Thyroid gland (tissue), 4 donors: ENCODE data around the gene GPR151. TPM values are rescaled to one million over a fixed set of nuclear protein-coding genes. Genes with fewer than 3 reads are reported as not detected.

Experiments
- DNase-seq, 2 donors: peaks; one replicate each; pipeline ENCODE4 v3.0.0-alpha.2; 2019
- H3K27ac ChIP-seq, 3 donors: fragments of 200-600 bp; sonication (generic); 1 replicate in 2 of 3; 2 replicates in 1 of 3; pipeline ENCODE4 v1.5.1; 2016 to 2019; ENCODE audit warnings: mild to moderate bottlenecking in 1 of 3, moderate library complexity in 1 of 3
- H3K27me3 ChIP-seq: fragments of 200-600 bp; sonication (generic); one replicate; pipeline ENCODE4 v1.5.1; 2019
- H3K36me3 ChIP-seq, 2 donors: fragments of 200-600 bp; sonication (generic); one replicate each; pipeline ENCODE4 v1.5.1; 2016 to 2019
- H3K4me1 ChIP-seq, 2 donors: fragments of 200-600 bp; sonication (generic); one replicate each; pipeline ENCODE4 v1.5.1; 2017 to 2019
- H3K4me3 ChIP-seq, 3 donors: fragments of 200-600 bp; sonication (generic); replicated peaks in 1 of 3; 1 replicate in 2 of 3; 2 replicates in 1 of 3; pipeline ENCODE4 v1.5.1; 2016; ENCODE audit warnings: mild to moderate bottlenecking in 1 of 3
- H3K9me3 ChIP-seq: fragments of 200-600 bp; sonication (generic); one replicate; pipeline ENCODE4 v1.5.1; 2017
- POLR2A ChIP-seq, 2 donors: fragments of 450-650 bp; IDR thresholded peaks; one replicate each; pipeline ENCODE4 v1.6.1; 2017; ENCODE audit warnings: antibody characterized with exemption in 2 of 2, mild to moderate bottlenecking in 2 of 2, moderate library complexity in 1 of 2
- WGBS, 2 donors: methylation state at CpG; one replicate each; pipeline ENCODE4 v1.1.5; 2017; 5-methylcytosine and 5-hydroxymethylcytosine counted together
- intact Hi-C: fragments of 100-400 bp; cut with DNase I; formaldehyde crosslinking; loops from one replicate; pipeline ENCODE4 v1.15.1; 2023
- total RNA-seq, 4 donors: library from RNA; depleted of rRNA; stranded (reverse); fragments of >200 nt; gene quantifications; one replicate each; pipeline ENCODE4 v1.2.3, GENCODE V29; 2016
- TF ChIP-seq, protein P1 (sequence below), 6 experiments: fragments of 200-600 bp in 3 of 6; fragments of 450-650 bp in 3 of 6; sonication (generic) in 3 of 6; IDR thresholded peaks; one replicate each; pipeline ENCODE4 v1.5.1; 2016 to 2019; ENCODE audit warnings: antibody characterized with exemption in 6 of 6, mild to moderate bottlenecking in 2 of 6, inconsistent platforms in 1 of 6, moderate library complexity in 1 of 6

Gene GPR151
- total RNA-seq, 4 donors from 2014 or later = not detected

DNA sequence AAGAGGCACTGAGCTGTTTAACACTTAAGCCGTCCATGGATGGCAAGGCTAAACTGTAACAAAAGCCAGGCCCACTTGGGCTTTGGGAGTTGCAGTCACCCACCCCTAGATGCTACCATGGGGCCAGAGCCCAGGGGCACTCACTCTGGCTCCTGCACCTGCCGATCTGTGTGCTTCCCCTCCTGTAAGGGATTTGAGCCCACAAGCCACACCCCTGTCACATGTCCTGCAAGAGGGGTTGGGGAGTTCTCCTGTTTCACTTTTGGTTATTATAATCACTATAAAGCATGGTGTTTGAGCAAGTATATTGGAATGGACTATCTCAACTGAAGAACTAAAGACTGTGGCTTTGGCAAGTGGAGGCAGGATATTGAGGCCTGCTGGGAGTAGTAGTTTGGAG is 14.0 kb upstream of the GPR151 start:
- 82 to 100% methylated on average over 2 of the region's 2 CpGs for WGBS, 2 donors
- no peak overlapping the region for H3K4me3 ChIP-seq

DNA sequence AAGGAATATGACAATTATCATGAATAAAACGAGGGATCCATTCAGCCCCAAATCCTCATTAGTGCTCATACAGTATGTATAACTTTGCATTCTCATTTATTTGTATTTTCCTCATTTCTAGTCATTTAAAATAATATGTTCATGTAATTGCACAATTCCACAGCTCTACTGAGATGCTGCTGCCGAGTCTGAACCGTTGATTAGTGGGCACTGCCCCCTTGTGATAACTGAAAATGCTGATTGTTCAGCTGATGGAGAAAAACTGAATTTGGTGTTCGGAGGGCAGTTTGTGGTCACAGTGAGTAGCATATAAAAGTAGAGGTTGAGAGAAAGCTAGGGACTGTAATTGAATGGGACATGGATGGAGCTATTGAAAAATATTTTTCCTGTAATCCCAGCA is 12.2 kb upstream of the GPR151 start:
- Histone ChIP-seq H3K36me3 (no peaks in the 10 kb centered on the region), H3K27ac (no peak overlapping the region), H3K27me3 (no peaks in the 10 kb centered on the region), H3K9me3 (no peaks in the 10 kb centered on the region), H3K4me1 (no peaks in the 10 kb centered on the region), H3K4me3 (no peak overlapping the region)
- TF ChIP-seq POLR2A (IDR thresholded peaks at IDR 0.05) = no peak
- TF ChIP-seq, protein P1, sequence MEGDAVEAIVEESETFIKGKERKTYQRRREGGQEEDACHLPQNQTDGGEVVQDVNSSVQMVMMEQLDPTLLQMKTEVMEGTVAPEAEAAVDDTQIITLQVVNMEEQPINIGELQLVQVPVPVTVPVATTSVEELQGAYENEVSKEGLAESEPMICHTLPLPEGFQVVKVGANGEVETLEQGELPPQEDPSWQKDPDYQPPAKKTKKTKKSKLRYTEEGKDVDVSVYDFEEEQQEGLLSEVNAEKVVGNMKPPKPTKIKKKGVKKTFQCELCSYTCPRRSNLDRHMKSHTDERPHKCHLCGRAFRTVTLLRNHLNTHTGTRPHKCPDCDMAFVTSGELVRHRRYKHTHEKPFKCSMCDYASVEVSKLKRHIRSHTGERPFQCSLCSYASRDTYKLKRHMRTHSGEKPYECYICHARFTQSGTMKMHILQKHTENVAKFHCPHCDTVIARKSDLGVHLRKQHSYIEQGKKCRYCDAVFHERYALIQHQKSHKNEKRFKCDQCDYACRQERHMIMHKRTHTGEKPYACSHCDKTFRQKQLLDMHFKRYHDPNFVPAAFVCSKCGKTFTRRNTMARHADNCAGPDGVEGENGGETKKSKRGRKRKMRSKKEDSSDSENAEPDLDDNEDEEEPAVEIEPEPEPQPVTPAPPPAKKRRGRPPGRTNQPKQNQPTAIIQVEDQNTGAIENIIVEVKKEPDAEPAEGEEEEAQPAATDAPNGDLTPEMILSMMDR (IDR thresholded peaks at IDR 0.05) = no peak
- WGBS, 2 donors = 71 to 79% methylated on average over 4 of the region's 4 CpGs
- intact Hi-C loops = no loop called here
- no peak for DNase-seq

More for the DNA sequence above, 14.0 kb upstream of the GPR151 start:
- no peaks in the 10 kb centered on the region for H3K27me3 ChIP-seq
- H3K27ac ChIP-seq = no peak overlapping the region
- H3K4me1 ChIP-seq = no peaks in the 10 kb centered on the region
- no peaks in the 10 kb centered on the region for H3K36me3 ChIP-seq
- intact Hi-C loops = loop anchor here (10.0 kb wide), 1 partner anchor 655 kb away; no protein-coding TSS in a partner anchor
- no peaks in the 10 kb centered on the region for H3K9me3 ChIP-seq
- TF ChIP-seq POLR2A (IDR thresholded peaks at IDR 0.05) = no peak
- TF ChIP-seq, protein P1 (IDR thresholded peaks at IDR 0.05) = no peak
- DNase-seq = no peak

DNA sequence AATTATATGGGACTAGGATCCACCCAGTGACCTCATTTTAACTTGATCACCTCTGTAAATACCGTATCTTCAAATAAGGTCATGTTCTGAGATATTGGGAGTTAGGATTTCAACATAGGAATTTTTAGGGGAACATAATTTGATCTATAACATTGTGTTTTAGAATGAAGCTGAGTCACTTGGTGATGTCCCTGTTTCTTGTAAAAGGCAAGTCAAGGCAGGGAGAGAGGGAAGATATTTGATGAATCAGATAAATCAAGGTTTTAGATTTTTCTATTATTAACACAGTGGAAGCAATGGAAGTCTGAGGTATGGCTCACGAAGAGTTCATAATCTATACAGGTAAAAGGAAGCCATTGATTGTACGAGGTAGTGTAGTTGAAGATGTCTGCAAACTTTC is 11.8 kb upstream of the GPR151 start:
- 83 to 89% methylated on average over 3 of the region's 3 CpGs for WGBS, 2 donors
- H3K27ac ChIP-seq = no peak overlapping the region
- intact Hi-C loops = no loop called here
- H3K4me3 ChIP-seq = no peak overlapping the region
- no peaks in the 10 kb centered on the region for H3K27me3 ChIP-seq
- DNase-seq = no peak
- no peak for TF ChIP-seq POLR2A (IDR thresholded peaks at IDR 0.05)
- TF ChIP-seq, protein P1 (IDR thresholded peaks at IDR 0.05) = no peak
- no peaks in the 10 kb centered on the region for H3K36me3 ChIP-seq
- H3K4me1 ChIP-seq = no peaks in the 10 kb centered on the region
- no peaks in the 10 kb centered on the region for H3K9me3 ChIP-seq

DNA sequence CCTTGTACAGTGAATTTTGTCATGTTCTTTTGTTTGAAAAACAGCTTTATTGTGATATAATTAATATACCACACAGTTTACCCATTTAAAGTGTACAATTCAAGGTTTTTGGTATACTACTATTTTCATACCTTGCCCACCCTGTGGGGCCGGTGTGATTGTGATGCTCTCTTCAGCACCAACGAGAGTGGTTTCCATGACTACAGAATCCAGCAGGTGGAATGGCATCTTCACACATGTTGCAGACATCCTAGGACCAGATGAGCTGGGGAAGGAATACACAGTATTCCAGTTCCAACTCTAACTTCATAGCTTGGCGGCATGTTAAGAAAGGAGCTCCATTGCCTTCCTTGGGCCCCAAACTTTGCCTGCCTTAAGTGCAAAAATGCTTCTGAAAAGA is 7.7 kb upstream of the GPR151 start:
- no peak for TF ChIP-seq POLR2A (IDR thresholded peaks at IDR 0.05)
- TF ChIP-seq, protein P1 (IDR thresholded peaks at IDR 0.05) = no peak
- no peaks in the 10 kb centered on the region for H3K9me3 ChIP-seq
- WGBS, 2 donors = 75 to 79% methylated on average over 3 of the region's 3 CpGs
- H3K27me3 ChIP-seq = no peaks in the 10 kb centered on the region
- no peak for DNase-seq
- intact Hi-C loops = no loop called here
- no peaks in the 10 kb centered on the region for H3K4me1 ChIP-seq
- H3K27ac ChIP-seq = no peak overlapping the region
- H3K36me3 ChIP-seq = no peaks in the 10 kb centered on the region
- no peak overlapping the region for H3K4me3 ChIP-seq

DNA sequence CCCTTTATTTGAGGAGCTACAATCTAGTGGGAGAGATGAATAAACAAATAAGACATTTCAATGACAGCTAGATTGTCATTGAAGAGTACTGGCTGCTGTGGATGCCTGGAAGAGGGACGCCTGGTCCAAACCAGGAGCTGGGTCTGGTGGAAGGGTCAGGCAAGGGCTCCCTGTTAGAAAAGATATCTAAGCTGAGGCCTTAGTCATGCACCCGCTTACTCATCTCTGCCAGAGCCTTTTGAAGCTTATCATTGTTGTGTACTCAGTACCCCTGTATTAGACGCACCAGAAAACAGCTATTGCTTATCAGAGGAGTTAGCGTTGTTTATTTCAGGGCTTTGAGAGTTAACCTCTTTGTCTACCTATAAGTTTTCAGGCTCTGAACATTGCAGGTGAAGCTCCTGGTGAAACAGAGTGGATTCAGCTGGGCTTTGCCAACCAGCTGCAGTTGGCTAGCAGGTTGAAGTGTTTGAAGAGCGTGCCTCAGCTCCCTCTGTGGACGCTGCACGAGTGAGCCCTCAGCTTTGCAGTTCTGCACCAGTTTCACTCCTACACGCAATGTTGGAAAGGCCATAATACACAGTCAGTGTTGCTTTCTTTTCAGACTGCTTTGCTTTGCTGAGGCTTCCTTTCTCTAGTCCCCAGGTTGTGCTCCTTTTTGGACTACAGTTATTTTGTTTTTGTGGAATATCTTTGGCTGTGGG is 5.6 kb upstream of the GPR151 start:
- intact Hi-C loops = no loop called here
- TF ChIP-seq POLR2A (IDR thresholded peaks at IDR 0.05) = no peak
- TF ChIP-seq, protein P1 (IDR thresholded peaks at IDR 0.05) = no peak
- 52 to 58% methylated on average over 8 of the region's 8 CpGs for WGBS, 2 donors
- H3K27me3 ChIP-seq = no peaks in the 10 kb centered on the region
- H3K4me1 ChIP-seq = no peaks in the 10 kb centered on the region
- no peaks in the 10 kb centered on the region for H3K9me3 ChIP-seq
- DNase-seq = no peak
- H3K27ac ChIP-seq = no peak overlapping the region
- no peak overlapping the region for H3K4me3 ChIP-seq
- no peaks in the 10 kb centered on the region for H3K36me3 ChIP-seq
